Measurements from ENCODE around the gene COX7A2.

- TF ChIP-seq, protein P1, sequence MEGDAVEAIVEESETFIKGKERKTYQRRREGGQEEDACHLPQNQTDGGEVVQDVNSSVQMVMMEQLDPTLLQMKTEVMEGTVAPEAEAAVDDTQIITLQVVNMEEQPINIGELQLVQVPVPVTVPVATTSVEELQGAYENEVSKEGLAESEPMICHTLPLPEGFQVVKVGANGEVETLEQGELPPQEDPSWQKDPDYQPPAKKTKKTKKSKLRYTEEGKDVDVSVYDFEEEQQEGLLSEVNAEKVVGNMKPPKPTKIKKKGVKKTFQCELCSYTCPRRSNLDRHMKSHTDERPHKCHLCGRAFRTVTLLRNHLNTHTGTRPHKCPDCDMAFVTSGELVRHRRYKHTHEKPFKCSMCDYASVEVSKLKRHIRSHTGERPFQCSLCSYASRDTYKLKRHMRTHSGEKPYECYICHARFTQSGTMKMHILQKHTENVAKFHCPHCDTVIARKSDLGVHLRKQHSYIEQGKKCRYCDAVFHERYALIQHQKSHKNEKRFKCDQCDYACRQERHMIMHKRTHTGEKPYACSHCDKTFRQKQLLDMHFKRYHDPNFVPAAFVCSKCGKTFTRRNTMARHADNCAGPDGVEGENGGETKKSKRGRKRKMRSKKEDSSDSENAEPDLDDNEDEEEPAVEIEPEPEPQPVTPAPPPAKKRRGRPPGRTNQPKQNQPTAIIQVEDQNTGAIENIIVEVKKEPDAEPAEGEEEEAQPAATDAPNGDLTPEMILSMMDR (IDR thresholded peaks at IDR 0.05), result no peak
- TF ChIP-seq EZH2 (IDR thresholded peaks at IDR 0.05), result no peak
- no peak for TF ChIP-seq EZH2phosphoT487 (IDR thresholded peaks at IDR 0.05)
Observed at GRCh38 chr6:75262716-75263400, 19.3 kb upstream of the COX7A2 start.

Measured in neural progenitor cell (in vitro differentiated cells).